ENCODE results near the gene ZNF181.

- TF ChIP-seq ZNF274 (IDR thresholded peaks at IDR 0.05; ENCODE audit: low read depth, low read length) (no peak), SUZ12 (IDR thresholded peaks at IDR 0.05; ENCODE audit: extremely low read depth, insufficient read depth, insufficient read length) (no peak)
Measured at GRCh38 chr19:34711890-34712289, 22.2 kb upstream of the ZNF181 start.

Data from NT2/D1 (cell line).